Colonic mucosa (tissue), 4 donors: ENCODE data around the gene CERS4. TPM values are rescaled to one million over a fixed set of nuclear protein-coding genes. Genes with fewer than 3 reads are reported as not detected.

ENCODE experiments used
- DNase-seq: peaks from one replicate; pipeline ENCODE4 v3.0.0-alpha.2; 2020
- H3K27ac ChIP-seq: fragments of 200-600 bp; one replicate; pipeline ENCODE4 v1.8.0; 2021
- H3K27me3 ChIP-seq: fragments of 200-600 bp; one replicate; pipeline ENCODE4 v1.8.0; 2021
- H3K36me3 ChIP-seq: fragments of 200-600 bp; one replicate; pipeline ENCODE4 v1.8.0; 2021
- H3K4me1 ChIP-seq: fragments of 200-600 bp; one replicate; pipeline ENCODE4 v1.8.0; 2021; ENCODE audit warnings: mild to moderate bottlenecking
- H3K4me3 ChIP-seq: fragments of 200-600 bp; one replicate; pipeline ENCODE4 v1.8.0; 2021
- H3K9ac ChIP-seq, 2 donors: one replicate each; pipeline ENCODE4 v1.7.0; 2013; ENCODE audit warnings: control low read depth in 2 of 2, low read depth in 2 of 2, low read length in 2 of 2
- H3K9me3 ChIP-seq: fragments of 200-600 bp; one replicate; pipeline ENCODE4 v1.8.0; 2021
- CTCF ChIP-seq: fragments of 200-600 bp; IDR thresholded peaks from one replicate; pipeline ENCODE4 v1.8.0; 2022; ENCODE audit warnings: antibody characterized with exemption, mild to moderate bottlenecking
- intact Hi-C: fragments of 100-400 bp; cut with DNase I; formaldehyde crosslinking; loops from one replicate; pipeline ENCODE4 v1.14.1; 2022
- total RNA-seq, 2 donors: library from RNA; stranded (reverse); fragmentation: NEBNext Ultra II Directional in 1 of 2; extraction: Animal tissue kit (Norgen Biotek cat#: 25700) in 1 of 2; gene quantifications; one replicate each; pipeline ENCODE4 v1.2.1, GENCODE V29; 2021
- donor health status: healthy.
- donor health status: DM: no; HTN: no; CAD: no.
- donor health status: DM: no; HTN: no; CAD: no.

The CERS4 gene
- total RNA-seq, 2 donors from 2014 or later = 2.9 to 5.3 TPM

- Histone ChIP-seq H3K9me3 (no peaks in the 10 kb centered on the region), H3K27me3 (no peaks in the 10 kb centered on the region), H3K4me1 (no peaks in the 10 kb centered on the region), H3K9ac (no peak overlapping the region), H3K36me3 (no peaks in the 10 kb centered on the region), H3K4me3 (no peak overlapping the region), H3K27ac (no peak overlapping the region)
- intact Hi-C loops = loop anchor here (5.0 kb wide), 3 partner anchors 93 to 303 kb away; no protein-coding TSS in a partner anchor
- no peak for TF ChIP-seq CTCF
- DNase-seq = no peak
These were observed 41.4 kb downstream of the CERS4 start for GRCh38 chr19:8250596-8250995.

- Histone ChIP-seq H3K27ac (no peak overlapping the region), H3K27me3 (no peaks in the 10 kb centered on the region), H3K4me1 (no peaks in the 10 kb centered on the region), H3K36me3 (no peaks in the 10 kb centered on the region), H3K9ac (no peak overlapping the region), H3K4me3 (no peak overlapping the region), H3K9me3 (no peaks in the 10 kb centered on the region)
- intact Hi-C loops = loop anchor here (5.0 kb wide), 3 partner anchors 94 to 304 kb away; no protein-coding TSS in a partner anchor
- DNase-seq = no peak
- TF ChIP-seq CTCF = no peak
These were observed 41.9 kb downstream of the CERS4 start for GRCh38 chr19:8251025-8251472.

- no peaks in the 10 kb centered on the region for H3K27me3 ChIP-seq
- no peak overlapping the region for H3K9ac ChIP-seq
- no peaks in the 10 kb centered on the region for H3K9me3 ChIP-seq
- DNase-seq = peak; percentile 85
- peak; percentile 98 for TF ChIP-seq CTCF
- no peaks in the 10 kb centered on the region for H3K4me1 ChIP-seq
- no peaks in the 10 kb centered on the region for H3K36me3 ChIP-seq
- intact Hi-C loops = loop anchor here (5.0 kb wide), 3 partner anchors 96 to 306 kb away; no protein-coding TSS in a partner anchor
- no peak overlapping the region for H3K4me3 ChIP-seq
- no peak overlapping the region for H3K27ac ChIP-seq
These were observed 43.9 kb downstream of the CERS4 start for GRCh38 chr19:8252922-8253589.

GRCh38 chr19:8253678-8254077 is 44.5 kb downstream of the CERS4 start:
- Histone ChIP-seq H3K36me3 (no peaks in the 10 kb centered on the region), H3K9ac (no peak overlapping the region), H3K27me3 (no peaks in the 10 kb centered on the region), H3K4me3 (no peak overlapping the region), H3K27ac (no peak overlapping the region), H3K4me1 (no peaks in the 10 kb centered on the region), H3K9me3 (no peaks in the 10 kb centered on the region)
- no peak for TF ChIP-seq CTCF
- intact Hi-C loops = loop anchor here (5.0 kb wide), 3 partner anchors 96 to 306 kb away; no protein-coding TSS in a partner anchor
- DNase-seq = no peak

- no peaks in the 10 kb centered on the region for H3K27me3 ChIP-seq
- no peak for TF ChIP-seq CTCF
- H3K9ac ChIP-seq = no peak overlapping the region
- no peaks in the 10 kb centered on the region for H3K4me1 ChIP-seq
- intact Hi-C loops = loop anchor here (5.0 kb wide), 3 partner anchors 97 to 307 kb away; no protein-coding TSS in a partner anchor
- H3K9me3 ChIP-seq = no peaks in the 10 kb centered on the region
- no peaks in the 10 kb centered on the region for H3K36me3 ChIP-seq
- no peak overlapping the region for H3K27ac ChIP-seq
- DNase-seq = no peak
- no peak overlapping the region for H3K4me3 ChIP-seq
These were observed 45.3 kb downstream of the CERS4 start for GRCh38 chr19:8254286-8255001.
